DND-41 (cell line): ENCODE data around the gene MT4.

Experiments
- EZH2 ChIP-seq: IDR thresholded peaks from 3 replicates; pipeline ENCODE4 v1.6.1; 2012; ENCODE audit warnings: borderline replicate concordance, low read depth, mild to moderate bottlenecking, moderate library complexity, low read length, inconsistent platforms; ENCODE audit not compliant: severe bottlenecking
- TF ChIP-seq, protein P1 (sequence below): IDR thresholded peaks from 2 replicates; pipeline ENCODE4 v1.5.1; 2012; ENCODE audit warnings: borderline replicate concordance, low read length, moderate library complexity, mild to moderate bottlenecking; ENCODE audit not compliant: poor library complexity, severe bottlenecking; ENCODE audit errors: extremely low read depth

DNA sequence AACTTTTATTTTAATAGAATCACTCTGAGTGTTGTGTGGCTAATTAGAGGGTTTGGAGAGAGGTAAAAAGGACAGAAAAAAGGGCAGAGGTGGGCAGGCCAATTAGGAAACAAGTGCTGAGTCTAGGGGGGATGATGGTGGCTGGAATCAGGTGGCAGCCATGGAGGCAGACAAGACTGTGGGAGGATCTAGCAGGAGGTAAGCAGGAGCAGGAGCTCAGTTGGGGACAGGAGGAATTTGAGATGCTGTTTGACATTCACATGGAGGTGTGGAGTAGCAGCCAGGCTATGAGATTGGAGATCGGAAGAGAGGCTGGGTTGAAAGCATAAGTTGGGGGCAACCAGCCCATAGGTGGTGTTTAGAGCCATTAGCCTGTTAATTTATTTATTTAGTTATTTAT is 3.7 kb upstream of the MT4 start:
- TF ChIP-seq, protein P1, sequence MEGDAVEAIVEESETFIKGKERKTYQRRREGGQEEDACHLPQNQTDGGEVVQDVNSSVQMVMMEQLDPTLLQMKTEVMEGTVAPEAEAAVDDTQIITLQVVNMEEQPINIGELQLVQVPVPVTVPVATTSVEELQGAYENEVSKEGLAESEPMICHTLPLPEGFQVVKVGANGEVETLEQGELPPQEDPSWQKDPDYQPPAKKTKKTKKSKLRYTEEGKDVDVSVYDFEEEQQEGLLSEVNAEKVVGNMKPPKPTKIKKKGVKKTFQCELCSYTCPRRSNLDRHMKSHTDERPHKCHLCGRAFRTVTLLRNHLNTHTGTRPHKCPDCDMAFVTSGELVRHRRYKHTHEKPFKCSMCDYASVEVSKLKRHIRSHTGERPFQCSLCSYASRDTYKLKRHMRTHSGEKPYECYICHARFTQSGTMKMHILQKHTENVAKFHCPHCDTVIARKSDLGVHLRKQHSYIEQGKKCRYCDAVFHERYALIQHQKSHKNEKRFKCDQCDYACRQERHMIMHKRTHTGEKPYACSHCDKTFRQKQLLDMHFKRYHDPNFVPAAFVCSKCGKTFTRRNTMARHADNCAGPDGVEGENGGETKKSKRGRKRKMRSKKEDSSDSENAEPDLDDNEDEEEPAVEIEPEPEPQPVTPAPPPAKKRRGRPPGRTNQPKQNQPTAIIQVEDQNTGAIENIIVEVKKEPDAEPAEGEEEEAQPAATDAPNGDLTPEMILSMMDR = no peak
- TF ChIP-seq EZH2 = no peak
